Pancreas (tissue), 10 donors: Measurements from ENCODE around the gene PCGF3. TPM values are rescaled to one million over a fixed set of nuclear protein-coding genes. Genes with fewer than 3 reads are reported as not detected.

ENCODE experiments used
- ATAC-seq, 4 donors: fragments of 200-7000 bp; cut with Tn5 transposase; one replicate each; pipeline versions ENCODE4 v1.8.0 to v1.9.1; 2020; ENCODE audit warnings: mild to moderate bottlenecking in 4 of 4, moderate library complexity in 4 of 4
- DNase-seq, 6 donors: peaks; one replicate each; pipeline ENCODE4 v3.0.0-alpha.2; 2020
- FAIRE-seq: peaks from 2 replicates; lab custom pipeline; 2012; peaks lifted over from hg19 to GRCh38; lab: Jason Lieb, UNC
- H3K27ac ChIP-seq, 4 donors: fragments of 200-600 bp; sonication (generic); 1 replicate in 3 of 4; 2 replicates in 1 of 4; pipeline versions ENCODE4 v1.5.0 to v1.8.0; 2020
- H3K27me3 ChIP-seq, 4 donors: fragments of 200-600 bp; one replicate each; pipeline ENCODE4 v1.8.0; 2021
- H3K36me3 ChIP-seq, 3 donors: fragments of 200-600 bp; sonication (generic) in 1 of 3; one replicate each; pipeline versions ENCODE4 v1.5.0 to v1.8.0; 2020 to 2021
- H3K4me1 ChIP-seq, 3 donors: fragments of 200-600 bp; one replicate each; pipeline ENCODE4 v1.8.0; 2021
- H3K4me3 ChIP-seq, 4 donors: fragments of 200-600 bp; sonication (generic) in 2 of 4; one replicate each; pipeline versions ENCODE4 v1.5.0 to v1.8.0; 2020 to 2021
- H3K9me3 ChIP-seq, 4 donors: fragments of 200-600 bp; one replicate each; pipeline ENCODE4 v1.8.0; 2021
- WGBS, 2 donors: extraction: QIAGEN DNeasy Blood & Tissue Kit; methylation state at CpG; one replicate each; pipeline ENCODE4 v1.1.7; 2013; 5-methylcytosine and 5-hydroxymethylcytosine counted together
- intact Hi-C, 3 donors: fragments of 100-400 bp; cut with DNase I; formaldehyde crosslinking; loops; one replicate each; pipeline versions ENCODE4 v1.11.1 to v1.14.2; 2022
- polyA plus RNA-seq, 2 donors: library from polyadenylated mRNA; stranded (reverse); fragments of 200-250 nt; gene quantifications; one replicate each; pipeline ENCODE4 v1.2.3, GENCODE V29; 2013
- total RNA-seq, 6 donors: library from RNA; stranded (reverse); fragmentation: NEBNext Ultra II Directional in 4 of 6; extraction: Animal tissue kit (Norgen Biotek cat#: 25700) in 4 of 6; gene quantifications; one replicate each; pipeline versions ENCODE4 v1.2.1 to v1.2.4, GENCODE V29; 2021 to 2023
- TF ChIP-seq, protein P1 (sequence below), 4 donors: fragments of 200-600 bp; sonication (generic) in 3 of 4; IDR thresholded peaks; one replicate each; pipeline versions ENCODE4 v1.5.0 to v1.8.0; 2021; ENCODE audit warnings: antibody characterized with exemption in 4 of 4
- donor health status: healthy with polysubstance abuse.
- donor health status: DM: no; HTN: no; CAD: no; lungs with moderate emphysema.
- donor health status: DM: no; HTN: no; CAD: no.
- donor health status: control.
- donor health status: control.
- donor health status: Bipolar disorder and iron deficiency.
- donor health status: DM: yes; HTN: yes; CAD: no.
- donor health status: DM: no; HTN: no; CAD: no.
- donor health status: DM: no; HTN: no; CAD: no.
- donor health status: DM: yes; HTN: yes; CAD: no.

Gene PCGF3
- total and polyA plus RNA-seq, 8 donors: 12.3 to 66.8 (median 17.7) TPM

DNA sequence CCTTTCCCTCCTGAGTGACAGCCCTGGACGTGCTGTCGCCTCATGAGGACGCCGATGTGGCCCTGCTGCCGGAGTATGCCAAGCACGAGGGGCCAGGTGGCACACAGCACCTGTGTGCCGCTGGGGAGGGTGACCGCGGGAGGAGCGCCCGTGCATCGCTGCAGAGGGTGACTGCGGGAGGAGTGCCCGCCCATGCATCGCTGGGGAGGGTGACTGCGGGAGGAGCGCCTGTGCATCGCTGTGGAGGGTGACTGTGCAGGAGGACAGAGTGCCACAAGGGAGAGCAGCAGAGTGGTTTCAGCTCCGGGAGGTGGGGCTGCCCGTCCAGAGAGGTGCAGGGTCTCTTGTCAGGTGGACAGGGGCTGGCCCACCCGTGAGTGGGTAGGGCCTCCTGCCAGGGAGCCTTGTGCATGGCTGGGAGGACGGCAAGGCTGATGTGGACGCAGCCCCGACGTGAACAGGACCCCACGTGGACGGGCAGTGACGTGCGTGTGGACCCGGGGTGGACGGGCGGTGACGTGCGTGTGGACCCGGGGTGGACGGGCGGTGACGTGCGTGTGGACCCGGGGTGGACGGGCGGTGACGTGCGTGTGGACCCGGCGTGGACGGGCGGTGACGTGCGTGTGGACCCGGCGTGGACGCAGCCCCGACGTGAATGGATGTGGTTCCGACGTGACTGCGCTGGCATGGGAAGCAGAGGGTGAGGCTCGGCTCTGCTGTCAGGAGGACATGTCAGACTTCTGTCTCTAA, 14.7 kb downstream of the PCGF3 start:
- Histone ChIP-seq H3K27ac (no peak overlapping the region), H3K9me3 (no peaks in the 10 kb centered on the region), H3K36me3 (peaks cover 0 to 3% (median 3%) of the 10 kb centered on the region in 3 donors), H3K27me3 (no peaks in the 10 kb centered on the region), H3K4me1 (no peaks in the 10 kb centered on the region), H3K4me3 (no peak overlapping the region)
- intact Hi-C loops: no loop called here
- no peak for FAIRE-seq
- TF ChIP-seq, protein P1, sequence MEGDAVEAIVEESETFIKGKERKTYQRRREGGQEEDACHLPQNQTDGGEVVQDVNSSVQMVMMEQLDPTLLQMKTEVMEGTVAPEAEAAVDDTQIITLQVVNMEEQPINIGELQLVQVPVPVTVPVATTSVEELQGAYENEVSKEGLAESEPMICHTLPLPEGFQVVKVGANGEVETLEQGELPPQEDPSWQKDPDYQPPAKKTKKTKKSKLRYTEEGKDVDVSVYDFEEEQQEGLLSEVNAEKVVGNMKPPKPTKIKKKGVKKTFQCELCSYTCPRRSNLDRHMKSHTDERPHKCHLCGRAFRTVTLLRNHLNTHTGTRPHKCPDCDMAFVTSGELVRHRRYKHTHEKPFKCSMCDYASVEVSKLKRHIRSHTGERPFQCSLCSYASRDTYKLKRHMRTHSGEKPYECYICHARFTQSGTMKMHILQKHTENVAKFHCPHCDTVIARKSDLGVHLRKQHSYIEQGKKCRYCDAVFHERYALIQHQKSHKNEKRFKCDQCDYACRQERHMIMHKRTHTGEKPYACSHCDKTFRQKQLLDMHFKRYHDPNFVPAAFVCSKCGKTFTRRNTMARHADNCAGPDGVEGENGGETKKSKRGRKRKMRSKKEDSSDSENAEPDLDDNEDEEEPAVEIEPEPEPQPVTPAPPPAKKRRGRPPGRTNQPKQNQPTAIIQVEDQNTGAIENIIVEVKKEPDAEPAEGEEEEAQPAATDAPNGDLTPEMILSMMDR (IDR thresholded peaks at IDR 0.05): no peak
- ATAC-seq: peak in 1 of 4 donors; percentile 14
- 96% methylated on average over 59 of the region's 59 CpGs for WGBS, 2 donors
- DNase-seq: no peak

DNA sequence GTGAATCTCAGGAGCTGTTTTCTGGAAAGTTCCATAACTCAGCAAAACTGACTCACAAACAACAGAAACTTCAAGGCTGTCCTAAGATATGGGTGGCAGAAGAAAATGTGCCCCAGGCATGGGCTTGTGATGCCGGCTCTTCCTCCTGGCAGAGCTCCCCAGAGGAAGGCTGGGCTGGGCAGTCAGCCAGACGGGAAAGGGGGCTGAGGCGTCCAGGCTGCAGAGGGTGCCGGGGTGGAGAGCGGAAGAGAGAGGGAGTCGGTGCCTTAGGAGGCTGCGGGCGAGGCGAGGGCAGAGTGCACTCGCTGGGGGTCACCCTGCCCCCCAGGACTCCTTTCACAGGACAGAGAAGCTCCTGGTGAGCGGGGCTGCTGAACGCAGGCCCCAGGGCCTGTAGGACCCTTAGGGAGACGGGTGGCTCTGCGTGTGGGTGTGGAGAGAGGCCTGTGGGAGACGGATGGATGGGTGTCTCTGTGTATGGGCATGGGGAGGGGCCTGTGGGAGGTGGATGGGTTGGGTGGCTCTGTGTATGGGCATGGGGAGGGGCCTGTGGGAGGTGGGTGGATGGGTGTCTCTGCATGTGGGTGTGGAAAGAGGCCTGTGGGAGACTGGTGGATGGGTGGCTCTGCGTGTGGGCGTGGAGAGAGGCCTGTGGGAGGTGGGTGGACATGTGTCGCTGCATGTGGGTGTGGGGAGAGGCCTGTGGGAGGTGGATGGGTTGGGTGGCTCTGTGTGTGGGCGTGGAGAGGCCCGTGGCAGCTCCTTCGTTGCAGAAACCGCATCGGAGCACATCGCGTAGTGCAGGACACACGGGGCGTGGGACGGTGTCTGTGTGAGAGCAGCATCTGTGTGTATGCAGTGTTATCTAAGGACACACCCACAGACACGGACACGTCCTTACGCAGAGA, 15.9 kb downstream of the PCGF3 start:
- WGBS, 2 donors: 87 to 88% methylated on average over 31 of the region's 31 CpGs
- Histone ChIP-seq H3K4me1 (no peaks in the 10 kb centered on the region), H3K4me3 (no peak overlapping the region), H3K9me3 (no peaks in the 10 kb centered on the region), H3K27me3 (no peaks in the 10 kb centered on the region), H3K36me3 (peaks cover 0 to 3% (median 3%) of the 10 kb centered on the region in 3 donors), H3K27ac (no peak overlapping the region)
- no peak for FAIRE-seq
- TF ChIP-seq, protein P1 (IDR thresholded peaks at IDR 0.05): no peak
- ATAC-seq: peak in 2 of 4 donors; percentile 13 to 34
- DNase-seq: peak in 2 of 6 donors; percentile 30 to 62
- intact Hi-C loops: no loop called here

DNA sequence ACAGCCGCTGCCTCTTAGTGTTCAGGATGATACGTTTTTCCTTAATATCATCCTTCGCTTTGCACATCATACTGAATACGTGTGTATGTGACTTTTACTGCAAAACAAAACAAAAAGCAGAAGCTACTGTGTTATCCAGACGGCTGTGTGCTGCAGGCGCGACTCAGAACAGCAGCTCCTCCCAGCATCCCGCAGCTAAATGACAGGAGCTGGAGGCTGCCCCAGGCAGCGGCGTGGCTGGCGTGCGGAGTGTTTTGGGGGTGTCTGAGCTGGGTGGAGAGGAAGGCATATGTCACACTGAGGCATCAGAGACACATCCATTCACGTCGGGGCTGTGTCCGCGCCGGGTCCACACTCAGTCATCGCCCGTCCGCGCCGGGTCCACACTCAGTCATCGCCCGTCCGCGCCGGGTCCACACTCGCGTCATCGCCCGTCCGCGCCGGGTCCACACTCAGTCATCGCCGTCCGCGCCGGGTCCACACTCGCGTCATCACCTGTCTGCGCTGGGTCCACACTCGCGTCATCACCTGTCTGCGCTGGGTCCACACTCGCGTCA, 16.6 kb downstream of the PCGF3 start:
- Histone ChIP-seq H3K9me3 (no peaks in the 10 kb centered on the region), H3K27me3 (no peaks in the 10 kb centered on the region), H3K4me3 (no peak overlapping the region), H3K36me3 (peaks cover 0 to 3% (median 3%) of the 10 kb centered on the region in 3 donors), H3K4me1 (no peaks in the 10 kb centered on the region), H3K27ac (no peak overlapping the region)
- 97% methylated on average over 45 to 47 of the region's 47 CpGs for WGBS, 2 donors
- intact Hi-C loops: no loop called here
- TF ChIP-seq, protein P1 (IDR thresholded peaks at IDR 0.05): no peak
- no peak for ATAC-seq
- no peak for FAIRE-seq
- DNase-seq: peak in 2 of 6 donors; percentile 4 to 31

DNA sequence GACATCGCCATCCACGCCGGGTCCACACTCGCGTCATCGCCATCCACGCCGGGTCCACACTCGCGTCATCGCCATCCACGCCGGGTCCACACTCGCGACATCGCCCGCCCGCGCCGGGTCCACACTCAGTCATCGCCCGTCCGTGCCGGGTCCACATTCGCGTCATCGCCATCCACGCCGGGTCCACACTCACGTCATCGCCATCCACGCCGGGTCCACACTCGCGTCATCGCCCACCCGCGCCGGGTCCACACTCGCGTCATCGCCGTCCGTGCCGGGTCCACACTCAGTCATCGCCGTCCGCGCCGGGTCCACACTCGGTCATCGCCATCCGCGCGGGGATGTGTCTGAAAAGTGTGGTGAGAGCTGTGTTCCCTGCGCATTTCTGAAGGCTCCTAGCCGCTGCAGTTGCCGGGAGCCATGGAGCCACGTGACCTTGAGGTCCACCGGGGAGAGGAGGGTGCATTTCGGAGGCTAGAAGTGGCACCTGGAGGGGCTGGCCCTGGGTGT, 17.3 kb downstream of the PCGF3 start:
- Histone ChIP-seq H3K9me3 (no peaks in the 10 kb centered on the region), H3K4me3 (no peak overlapping the region), H3K36me3 (peaks cover 0 to 3% (median 3%) of the 10 kb centered on the region in 3 donors), H3K27me3 (no peaks in the 10 kb centered on the region), H3K4me1 (no peaks in the 10 kb centered on the region), H3K27ac (no peak overlapping the region)
- intact Hi-C loops: no loop called here
- TF ChIP-seq, protein P1 (IDR thresholded peaks at IDR 0.05): no peak
- FAIRE-seq (no peak), DNase-seq (peak in 1 of 6 donors; percentile 64), ATAC-seq (no peak)
- WGBS, 2 donors: 97 to 98% methylated on average over 59 to 61 of the region's 61 CpGs
